ENCODE measurements around the gene PRSS22.
A peak's percentile ranks its signal among the peaks of the same experiment; 100 is the strongest.

Gene PRSS22, protein sequence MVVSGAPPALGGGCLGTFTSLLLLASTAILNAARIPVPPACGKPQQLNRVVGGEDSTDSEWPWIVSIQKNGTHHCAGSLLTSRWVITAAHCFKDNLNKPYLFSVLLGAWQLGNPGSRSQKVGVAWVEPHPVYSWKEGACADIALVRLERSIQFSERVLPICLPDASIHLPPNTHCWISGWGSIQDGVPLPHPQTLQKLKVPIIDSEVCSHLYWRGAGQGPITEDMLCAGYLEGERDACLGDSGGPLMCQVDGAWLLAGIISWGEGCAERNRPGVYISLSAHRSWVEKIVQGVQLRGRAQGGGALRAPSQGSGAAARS

DNA sequence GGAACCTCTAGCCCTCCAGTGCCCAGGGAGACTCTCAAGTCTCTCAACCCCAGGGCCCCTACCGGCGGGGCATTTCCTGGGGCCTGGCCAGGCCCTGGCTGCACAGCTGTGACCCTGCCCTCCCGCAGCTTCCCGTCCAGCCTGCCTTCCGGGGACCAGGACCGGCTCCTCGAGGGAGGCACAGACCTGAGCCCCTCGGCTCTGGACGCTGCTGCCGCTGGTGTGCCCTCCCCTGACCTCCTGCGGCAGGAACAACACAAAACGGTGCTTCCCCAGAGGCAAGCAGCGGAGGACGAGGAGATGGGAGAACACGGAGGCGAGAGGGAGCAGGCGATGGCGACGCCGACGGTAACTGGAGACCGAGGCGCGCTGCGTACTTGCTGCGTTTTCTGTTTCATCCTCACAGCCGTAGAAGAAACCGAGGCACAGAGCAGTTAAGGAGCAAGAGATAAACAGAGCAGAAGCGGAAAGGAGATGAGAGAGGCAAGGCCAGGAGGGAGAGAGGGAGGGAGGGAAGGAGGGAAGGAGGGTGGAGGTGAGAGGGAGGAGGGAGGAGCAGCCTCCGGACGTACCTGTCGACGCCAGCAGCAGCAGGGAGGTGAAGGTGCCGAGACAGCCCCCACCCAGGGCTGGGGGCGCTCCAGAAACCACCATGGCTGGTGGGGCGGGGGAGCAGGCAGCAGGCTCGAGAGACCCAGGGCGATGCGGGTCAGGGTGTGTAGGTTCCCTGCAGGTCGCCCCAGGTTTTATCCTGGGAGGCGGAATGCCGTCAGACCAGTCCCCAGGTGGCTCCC lies at the start of gene PRSS22:
TSS of gene PRSS22 (minus strand) at position 720 of the 794 bp plus-strand sequence. CDS start at position 654, 66 bp downstream.
- DNase-seq = no peak

DNA sequence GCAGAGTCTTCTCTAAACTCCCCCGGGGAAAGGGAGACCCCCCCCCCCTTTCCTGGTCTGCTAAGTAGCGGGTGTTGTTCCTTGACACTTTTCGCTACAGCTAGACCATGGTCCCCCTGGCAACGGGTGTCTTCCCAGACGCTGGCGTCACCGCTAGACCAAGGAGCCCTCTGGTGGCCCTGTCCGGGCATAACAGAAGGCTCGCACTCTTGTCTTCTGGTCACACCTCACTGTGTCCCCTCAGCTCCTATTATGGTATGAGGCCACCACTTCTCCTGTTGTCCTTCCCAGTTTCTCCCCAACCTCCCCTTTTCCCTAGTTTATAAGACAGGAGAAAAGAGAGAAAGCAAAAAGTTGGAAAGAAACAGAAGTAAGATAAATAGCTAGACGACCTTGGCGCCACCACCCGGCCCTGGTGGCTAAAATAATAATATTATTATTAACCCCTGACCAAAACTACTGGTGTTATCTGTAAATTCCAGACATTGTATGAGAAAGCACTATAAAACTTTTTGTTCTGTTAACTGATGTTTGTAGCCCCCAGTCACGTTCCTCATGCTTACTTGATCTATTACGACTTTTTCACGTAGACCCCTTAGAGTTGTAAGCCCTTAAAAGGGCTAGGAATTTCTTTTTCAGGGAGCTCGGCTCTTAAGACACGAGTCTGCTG lies 49.2 kb upstream of the PRSS22 start:
- DNase-seq = peak; percentile 14

DNA sequence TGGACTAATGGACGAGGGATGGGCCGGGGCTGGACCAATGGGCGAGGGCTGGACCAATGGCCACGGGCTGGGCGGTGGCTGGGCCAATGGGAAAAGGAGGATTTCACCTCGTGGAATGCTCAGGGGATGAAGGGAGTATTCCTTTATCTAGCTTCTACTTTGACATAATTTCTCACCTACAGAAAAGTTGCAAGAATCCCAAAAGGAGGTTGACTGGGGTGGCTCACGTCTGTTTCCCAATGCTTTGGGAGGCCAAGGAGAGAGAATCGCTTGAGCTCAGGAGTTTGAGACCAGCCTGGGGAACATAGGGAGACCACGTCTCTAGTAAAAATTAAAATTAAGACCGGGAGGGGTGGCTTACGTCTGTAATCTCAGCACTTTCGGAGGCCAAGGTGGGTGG lies 48.0 kb upstream of the PRSS22 start:
- DNase-seq = no peak

DNA sequence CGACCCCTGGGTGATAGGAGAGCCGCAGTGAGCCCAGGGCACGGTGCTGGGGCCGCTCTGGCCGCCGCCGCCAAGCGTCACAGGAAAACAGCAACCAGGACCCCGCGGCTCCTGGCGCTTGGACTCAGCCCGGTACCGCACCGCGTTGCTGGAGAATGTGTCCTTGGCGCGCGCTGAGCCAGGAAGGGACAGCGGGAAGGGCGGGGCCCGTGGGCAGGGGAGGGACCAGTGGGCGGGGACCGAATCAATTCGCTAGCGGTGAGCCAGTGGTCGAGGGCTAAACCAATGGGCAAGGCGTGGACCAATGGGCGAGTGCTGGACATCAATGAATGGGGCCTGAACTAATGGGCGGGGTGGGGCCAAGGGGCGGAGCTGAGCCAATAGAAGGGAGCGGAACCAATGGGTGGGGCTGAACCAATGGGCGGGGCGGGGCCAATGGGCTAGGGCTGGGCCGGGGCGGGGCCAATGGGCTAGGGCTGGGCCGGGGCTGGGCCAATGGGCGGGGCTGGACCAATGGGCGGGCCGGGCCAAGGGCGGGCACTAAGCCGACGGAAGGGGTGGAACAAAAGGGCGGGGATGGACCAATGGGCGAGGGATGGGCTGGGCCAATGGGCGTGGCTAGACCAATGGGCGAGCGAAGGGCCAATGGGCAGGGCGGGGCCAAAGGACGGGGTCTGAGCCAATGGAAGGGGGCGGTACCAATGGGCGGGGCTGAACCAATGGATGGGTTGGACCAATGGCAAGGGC lies 47.4 kb upstream of the PRSS22 start:
- DNase-seq = peak; percentile 76

DNA sequence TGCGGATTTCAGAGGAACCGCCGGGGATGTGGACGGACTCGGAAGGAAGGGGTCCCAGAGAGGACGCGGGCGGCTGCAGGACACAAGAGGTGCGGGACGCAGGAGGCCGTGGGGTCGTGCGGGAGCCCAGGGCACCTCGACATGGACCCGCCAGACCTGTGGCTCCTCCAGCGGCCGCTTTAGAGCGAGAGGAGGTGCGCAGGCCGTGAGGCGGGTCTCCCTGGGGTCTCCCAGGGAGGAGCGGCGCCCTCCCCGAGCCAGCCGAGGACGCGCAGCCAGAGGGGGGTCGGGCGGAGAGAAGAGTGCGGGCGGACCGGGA lies 46.9 kb upstream of the PRSS22 start:
- no peak for DNase-seq

DNA sequence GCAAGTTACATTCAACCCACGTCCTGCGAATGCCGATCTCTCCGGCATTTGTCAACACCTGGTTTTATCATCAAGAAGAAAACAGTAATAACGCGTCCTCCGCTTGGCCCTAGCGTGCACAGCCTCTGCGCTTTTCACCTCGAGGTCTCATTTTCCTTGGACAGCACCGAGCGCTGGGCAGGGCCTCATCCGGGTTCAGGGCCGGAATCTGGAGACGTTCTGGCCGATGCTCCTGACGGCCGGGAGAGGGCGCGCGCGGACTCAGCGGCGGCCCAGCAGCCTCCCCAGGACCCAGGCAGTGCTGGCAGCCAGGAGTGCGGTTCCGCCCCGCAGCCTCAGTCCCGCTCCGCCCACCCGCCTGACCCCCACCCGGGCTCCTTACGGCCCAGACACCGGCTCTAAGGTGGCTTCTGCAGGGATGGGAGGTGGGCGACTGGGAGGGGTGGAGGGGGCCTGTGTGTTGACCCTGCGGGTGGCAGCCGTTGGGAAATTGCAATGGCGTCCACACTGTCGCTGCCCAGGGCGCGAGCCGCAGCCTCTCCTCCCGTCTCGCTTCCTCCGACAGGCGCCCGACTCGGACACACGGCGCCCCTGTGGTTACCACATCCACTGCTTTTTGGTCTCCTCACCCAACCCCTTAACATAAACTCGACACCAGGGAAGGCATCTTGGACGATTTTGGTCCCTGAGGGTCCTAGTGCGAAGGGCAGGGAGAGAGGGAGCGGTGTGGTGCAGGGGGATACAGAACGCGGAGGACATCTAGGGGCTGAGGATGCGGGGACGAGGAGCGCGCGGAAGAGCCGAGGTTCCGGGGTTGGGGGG lies 46.3 kb upstream of the PRSS22 start:
- DNase-seq = peak; percentile 59

DNA sequence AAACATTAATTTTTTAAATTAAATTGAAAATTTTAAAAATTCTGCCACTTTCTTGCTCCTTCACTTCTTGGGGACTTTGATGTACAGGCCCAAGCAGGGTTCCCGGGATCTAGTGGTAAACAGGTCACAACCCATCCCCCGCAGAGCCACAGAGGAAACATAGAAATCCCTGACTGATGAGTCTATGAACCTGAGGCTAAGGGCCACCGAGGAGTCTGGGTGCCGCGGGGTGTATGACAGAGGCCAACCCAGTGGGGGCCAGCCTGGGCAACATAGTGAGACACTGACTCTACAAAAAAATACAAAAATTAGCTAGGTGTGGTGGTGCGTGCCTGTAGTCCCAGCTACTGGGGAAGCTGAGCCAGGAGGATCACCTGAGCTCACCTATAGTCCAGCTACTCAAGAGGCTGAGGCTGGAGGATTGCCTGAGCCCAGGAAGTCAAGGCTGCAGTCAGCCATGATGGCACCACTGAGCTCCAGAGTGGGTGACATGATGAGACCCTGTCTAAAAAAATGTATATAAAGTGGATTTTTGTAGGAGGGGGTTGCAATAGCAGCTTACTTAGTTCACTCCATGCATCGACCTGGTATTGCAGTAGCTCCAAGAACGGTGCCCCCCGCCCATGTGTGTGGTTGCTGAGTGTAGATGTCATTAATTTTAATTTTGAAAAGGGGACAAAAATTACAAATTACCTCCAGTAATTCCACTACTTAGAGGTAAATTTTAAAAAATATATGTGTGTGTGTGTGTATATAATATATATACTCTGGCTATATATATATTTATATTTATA lies 44.6 kb upstream of the PRSS22 start:
- DNase-seq = no peak

DNA sequence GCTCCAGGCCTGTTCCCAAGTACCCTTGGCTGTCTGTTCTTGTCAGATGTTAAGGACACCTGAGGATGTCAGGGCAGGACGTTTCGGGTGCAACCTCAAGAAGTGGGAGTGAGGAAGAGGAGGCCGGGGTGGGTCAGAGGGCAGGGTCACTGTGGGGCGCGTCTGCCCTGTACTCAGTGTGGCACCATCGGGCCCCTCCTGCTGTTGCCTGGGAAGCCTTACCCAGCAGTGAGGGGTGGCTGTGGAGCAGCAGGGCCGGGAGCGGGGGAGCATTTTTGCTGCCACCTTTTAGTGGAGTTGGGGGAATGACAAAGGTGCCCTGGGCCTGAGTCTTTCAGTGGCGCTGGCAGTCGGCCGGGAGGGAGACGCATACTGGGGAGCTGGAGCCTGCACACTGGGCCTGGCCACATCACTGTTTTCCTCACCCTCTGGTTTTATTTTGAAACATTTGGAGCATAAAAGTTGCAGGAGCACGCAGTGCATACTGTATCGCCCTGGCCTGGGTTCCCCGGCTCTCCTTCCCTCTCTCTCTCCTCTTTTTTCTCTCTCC lies 42.6 kb upstream of the PRSS22 start:
- DNase-seq = no peak

DNA sequence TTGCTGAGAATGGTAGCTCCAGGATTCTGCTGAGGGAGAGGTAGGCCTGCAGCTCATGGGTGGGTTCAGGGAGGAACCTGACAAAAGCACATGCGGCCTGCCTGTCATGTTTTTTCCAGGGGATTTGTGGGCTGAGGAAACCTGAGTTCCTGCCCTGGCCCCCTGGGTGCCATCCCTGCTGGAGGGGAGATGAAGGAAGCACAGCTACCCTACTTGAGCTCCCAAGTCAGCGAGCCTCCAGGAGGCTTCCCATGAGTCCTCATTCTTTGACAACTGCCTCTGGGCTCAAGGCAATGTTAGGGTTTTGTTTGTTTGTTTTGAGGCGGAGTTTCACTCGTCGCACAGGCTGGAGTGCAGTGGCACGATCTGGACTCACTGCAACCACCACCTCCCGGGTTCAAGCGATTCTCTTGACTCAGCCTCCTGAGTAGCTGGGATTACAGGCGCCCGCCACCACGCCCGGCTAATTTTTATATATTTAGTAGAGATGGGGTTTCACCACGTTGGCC lies 41.6 kb upstream of the PRSS22 start:
- no peak for DNase-seq

DNA sequence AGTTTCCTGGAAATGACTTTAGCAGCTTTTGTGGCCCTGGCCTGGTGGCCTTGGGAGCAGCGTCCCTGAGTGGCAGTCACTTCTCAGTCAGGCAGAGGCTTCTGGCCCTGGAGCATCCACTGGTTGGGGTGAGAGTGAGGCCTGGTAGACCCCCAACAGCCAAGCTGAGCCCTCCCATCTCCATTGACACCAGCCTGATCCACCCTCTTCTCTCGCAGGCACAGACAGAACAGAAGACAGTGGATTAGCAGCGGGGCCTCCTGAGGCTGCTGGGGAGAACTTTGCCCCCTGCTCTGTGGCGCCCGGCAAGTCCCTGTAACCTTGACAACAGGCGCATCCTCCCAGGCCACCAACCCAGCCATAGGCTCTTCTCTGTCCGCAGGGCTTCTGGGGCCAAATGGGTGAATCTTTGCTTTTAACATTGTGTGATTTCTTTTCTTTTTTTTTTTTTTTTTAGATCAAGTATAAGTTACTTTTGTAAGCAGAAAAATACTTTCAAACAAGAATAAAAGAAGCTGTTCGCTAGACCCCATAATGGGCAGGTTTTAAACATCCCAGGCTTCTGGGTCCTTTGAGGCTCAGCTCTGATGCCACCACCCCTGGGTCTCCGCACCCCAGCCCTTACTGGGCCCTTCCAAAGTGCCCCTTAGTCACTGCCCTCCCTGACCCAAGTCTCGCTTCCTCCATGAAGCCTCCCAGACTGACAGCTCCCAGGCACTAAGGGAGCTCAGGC lies 41.0 kb upstream of the PRSS22 start:
- DNase-seq = no peak

DNA sequence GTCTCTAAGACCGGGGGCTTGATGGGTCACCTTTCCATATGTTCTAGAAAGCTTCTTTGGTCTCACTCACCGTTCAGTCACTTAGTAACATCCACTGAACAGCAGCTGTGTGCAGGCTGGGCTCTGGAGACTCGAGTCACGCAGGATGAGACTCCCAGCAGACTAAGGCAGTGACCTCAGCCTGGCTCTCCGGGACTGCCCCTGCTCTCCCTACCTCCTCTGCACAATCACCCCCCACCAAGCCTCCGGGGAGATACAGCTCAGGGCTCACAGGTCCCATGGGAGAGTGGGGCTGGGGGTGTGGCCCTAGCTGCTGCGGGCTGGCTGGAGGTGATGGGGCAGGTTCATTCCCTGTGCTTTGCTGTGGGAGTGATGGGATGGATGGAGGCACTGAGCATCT lies 39.1 kb upstream of the PRSS22 start:
- DNase-seq = no peak

DNA sequence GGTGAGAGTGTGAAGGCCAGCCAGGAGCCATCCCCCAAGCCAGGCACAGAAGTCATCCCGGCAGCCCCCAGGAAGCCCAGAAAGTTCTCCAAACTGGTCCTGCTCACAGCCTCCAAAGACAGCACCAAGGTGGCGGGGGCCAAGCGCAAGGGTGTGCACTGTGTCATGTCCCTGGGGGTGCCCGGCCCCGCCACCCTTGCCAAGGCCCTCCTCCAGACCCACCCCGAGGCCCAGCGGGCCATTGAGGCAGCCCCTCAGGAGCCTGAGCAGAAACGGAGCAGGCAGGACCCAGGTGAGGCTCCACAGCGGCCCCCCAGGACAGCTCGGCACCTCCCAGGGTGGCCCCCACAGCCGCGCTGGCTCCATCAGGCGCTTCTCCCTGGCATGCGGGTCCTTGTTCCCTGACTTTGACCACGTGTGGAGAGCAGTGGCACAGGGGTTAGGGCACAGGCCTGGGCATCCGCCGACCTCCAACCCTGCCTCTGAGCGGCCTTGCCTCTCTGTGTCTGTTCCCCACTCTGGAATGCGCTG lies 38.6 kb upstream of the PRSS22 start:
- no peak for DNase-seq

DNA sequence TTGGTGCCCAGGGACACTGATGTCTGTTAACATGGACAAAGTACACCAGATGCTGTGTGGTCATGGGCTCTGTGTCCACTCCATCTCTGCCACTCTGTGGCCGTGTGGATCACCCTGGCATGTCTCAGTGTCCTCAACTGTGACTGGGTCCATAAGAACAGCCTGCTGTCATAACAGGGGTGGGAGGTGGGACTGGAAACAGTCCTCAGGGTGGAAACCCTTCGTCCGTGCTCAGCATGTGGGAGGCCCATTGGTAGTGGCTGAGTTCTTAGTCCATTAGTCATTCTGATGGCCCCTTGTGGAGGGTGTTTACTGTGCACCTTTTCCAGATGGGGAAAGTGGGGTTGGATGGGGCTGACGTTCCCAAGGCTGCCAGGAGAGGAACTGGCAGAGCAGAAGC lies 37.8 kb upstream of the PRSS22 start:
- no peak for DNase-seq

DNA sequence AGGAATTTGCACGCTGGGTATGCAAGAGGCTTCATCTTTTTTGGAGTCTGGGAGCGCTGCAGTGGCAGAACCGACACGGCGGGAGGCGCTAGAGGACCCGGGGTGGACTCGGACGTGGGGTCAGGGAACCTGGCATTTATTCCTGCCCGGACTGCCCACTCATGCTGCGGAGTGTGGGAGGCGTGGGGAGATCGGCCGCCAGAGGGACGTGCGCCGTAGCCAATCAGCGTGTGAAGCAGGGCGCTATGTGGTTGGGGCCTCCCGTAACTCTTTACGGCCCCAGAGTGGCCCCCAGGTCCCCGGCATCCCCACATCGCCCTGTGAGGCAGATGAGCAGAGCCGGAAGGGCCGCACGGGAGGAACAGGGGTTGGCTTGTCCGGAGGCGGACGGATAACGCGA lies 36.3 kb upstream of the PRSS22 start:
- no peak for DNase-seq

DNA sequence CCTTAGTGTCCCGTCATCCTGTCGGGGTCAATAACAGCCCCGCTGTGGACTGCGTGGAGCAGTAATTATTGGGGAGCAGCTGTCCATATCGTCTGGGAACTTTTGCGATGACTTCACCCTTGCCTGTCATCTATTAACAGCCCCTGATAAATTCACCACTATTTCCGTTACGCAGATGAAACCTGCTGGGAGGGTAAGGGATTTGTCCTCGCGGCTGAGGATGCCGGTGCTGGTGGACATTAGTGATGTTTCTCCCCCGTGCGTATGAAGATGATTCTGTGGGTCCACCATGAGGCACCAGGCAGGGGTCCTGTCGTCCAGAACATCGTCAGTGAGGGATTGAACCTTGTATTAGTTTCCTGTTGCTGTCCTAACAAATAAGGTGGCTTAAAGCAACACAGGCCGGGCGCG lies 26.1 kb upstream of the PRSS22 start:
- no peak for DNase-seq

DNA sequence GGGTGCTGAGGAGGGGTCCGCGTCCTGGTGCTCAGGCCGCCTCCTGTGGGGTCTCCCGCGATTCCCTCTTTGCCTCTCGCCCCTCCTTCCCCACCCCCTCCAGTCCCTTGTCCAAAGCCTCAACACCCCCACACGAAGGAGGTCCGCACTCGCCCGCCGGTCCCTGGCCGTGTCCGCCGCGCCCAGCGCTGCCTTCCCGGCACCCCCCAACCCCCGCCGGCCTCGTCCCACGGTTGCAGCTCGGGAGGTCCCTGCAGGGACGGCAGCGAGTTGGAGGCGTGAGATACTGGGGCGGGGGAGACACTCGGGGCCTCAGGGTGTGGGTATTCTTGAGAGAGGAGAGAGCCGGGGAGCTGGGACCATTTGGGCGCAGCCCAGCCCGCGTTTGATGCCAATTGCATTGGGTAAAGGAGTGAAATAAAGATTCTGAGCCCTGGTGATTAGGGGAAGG lies 25.5 kb upstream of the PRSS22 start:
- no peak for DNase-seq

DNA sequence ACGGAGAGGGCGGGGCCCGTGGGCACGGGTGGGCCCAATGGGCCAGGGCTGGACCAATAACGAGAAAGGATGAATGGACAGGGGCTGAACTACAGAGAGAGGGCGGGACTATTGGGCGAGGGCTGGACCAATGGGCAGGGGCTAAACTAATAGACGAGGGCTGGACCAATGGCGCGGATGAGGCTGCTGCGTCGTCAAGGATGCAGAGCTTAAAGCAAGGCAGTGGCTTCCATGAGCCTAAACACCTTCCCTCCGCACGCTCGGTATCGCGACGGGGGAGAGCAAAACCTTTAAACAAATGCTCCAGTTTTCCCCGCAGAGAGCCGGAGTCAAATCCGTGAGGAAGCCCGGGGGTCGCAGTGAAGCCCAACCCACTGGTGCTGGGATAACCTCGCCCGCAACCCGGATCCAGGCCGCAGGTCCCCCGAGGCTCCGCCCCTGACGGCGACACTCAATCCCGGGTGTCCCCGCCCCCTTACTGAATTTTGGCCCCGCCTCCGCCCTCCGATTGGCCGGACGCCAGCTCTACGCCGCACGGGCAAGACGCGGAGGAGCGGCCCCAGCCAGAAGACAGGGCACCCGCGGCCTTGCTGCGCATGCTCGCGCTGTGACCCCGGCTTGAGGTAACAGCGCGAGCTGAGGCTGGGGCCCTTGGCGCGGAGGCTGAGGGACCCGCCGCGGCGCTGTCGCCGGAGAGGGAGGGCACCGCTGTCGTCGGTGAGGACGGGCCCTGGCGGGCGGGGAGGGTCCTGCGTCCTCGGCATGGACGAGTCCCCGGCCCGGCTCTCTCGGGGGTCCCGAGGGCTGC lies 24.9 kb upstream of the PRSS22 start, which contains the start of gene FLYWCH2:
TSS of gene FLYWCH2 (plus strand) at position 566 of the 808 bp plus-strand sequence. CDS start 13,235 bp downstream, outside the sequence.
- DNase-seq = peak; percentile 100

DNA sequence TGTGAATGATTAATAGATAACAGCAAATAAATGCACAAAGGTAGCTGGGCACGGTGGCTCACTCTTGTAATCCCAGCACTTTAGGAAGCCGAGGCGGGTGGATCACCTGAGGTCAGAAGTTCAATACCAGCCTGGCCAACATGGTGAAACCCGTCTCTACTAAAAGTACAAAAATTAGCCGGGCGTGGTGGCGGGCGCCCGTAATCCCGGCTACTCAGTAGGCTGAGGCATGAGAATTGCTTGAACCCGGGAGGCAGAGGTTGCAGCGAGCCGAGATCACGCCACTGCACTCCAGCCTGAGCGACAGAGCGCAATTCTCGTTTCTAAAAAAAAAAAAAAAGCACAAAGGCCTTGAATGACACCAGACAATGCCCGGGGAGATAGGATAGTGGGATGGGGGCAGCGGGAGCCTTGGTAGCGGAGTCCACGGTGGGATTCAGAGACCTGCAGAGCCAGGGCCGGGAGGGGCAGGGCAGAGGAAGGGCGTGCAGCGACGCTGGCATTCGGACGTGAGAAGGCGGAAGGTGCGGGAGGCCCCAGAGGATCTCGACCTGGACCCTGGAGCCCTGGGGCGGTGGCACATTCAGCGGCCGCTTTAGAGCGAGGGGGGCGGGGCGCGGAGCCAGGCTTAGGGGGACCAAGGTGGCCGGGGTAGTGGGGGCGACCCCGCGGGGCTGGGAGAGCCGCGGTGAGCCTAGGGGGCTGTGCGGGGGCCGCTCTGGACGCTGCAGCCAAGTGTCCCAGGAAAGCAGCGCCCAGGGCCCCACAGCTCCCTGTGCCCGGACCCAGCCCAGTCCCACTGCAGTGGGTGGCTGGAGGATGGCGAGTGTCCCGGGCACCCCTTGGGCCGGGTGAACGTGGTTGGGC lies 24.0 kb upstream of the PRSS22 start:
- DNase-seq = no peak
